GM13976 (cell line): ENCODE results near the gene DLGAP4.

Experiments
- DNase-seq: peaks from one replicate; pipeline ENCODE4 v3.0.0; 2012; ENCODE audit warnings: low spot score
- in situ Hi-C: fragments of 300-500 bp; cut with MboI; formaldehyde crosslinking; loops from one replicate; pipeline ENCODE4 v1.12.0; 2022; ENCODE audit warnings: low sequenced_read_pairs, mixed read lengths, inconsistent platforms; ENCODE audit not compliant: unreplicated experiment
- TF ChIP-seq, protein P1 (sequence below): IDR thresholded peaks from 2 replicates; pipeline ENCODE4 v1.5.1; 2012; ENCODE audit warnings: borderline replicate concordance, mild to moderate bottlenecking; ENCODE audit not compliant: insufficient read depth; ENCODE audit errors: extremely low read depth, missing control alignments, control extremely low read depth

The DLGAP4 gene

DNA sequence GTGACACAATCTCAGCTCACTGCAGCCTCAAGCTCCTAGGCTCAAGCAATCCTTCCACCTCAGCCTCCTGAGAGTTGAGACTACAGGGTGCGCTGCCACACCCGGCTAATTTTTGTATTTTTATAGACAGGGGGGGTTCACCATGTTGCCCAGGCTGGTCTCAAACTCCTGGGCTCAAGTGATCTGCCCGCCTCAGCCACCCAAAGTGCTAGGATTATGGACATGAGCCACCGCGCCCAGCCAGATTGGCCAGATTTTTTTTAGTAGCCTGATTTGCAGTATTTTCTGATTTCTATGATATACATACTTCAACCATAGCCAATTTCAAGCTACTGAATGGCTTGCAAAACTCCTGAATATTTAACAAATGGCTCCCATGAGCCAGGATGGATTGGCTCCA lies 21.4 kb upstream of the DLGAP4 start:
- DNase-seq = no peak
- TF ChIP-seq, protein P1, sequence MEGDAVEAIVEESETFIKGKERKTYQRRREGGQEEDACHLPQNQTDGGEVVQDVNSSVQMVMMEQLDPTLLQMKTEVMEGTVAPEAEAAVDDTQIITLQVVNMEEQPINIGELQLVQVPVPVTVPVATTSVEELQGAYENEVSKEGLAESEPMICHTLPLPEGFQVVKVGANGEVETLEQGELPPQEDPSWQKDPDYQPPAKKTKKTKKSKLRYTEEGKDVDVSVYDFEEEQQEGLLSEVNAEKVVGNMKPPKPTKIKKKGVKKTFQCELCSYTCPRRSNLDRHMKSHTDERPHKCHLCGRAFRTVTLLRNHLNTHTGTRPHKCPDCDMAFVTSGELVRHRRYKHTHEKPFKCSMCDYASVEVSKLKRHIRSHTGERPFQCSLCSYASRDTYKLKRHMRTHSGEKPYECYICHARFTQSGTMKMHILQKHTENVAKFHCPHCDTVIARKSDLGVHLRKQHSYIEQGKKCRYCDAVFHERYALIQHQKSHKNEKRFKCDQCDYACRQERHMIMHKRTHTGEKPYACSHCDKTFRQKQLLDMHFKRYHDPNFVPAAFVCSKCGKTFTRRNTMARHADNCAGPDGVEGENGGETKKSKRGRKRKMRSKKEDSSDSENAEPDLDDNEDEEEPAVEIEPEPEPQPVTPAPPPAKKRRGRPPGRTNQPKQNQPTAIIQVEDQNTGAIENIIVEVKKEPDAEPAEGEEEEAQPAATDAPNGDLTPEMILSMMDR = no peak
- in situ Hi-C loops = no loop called here

DNA sequence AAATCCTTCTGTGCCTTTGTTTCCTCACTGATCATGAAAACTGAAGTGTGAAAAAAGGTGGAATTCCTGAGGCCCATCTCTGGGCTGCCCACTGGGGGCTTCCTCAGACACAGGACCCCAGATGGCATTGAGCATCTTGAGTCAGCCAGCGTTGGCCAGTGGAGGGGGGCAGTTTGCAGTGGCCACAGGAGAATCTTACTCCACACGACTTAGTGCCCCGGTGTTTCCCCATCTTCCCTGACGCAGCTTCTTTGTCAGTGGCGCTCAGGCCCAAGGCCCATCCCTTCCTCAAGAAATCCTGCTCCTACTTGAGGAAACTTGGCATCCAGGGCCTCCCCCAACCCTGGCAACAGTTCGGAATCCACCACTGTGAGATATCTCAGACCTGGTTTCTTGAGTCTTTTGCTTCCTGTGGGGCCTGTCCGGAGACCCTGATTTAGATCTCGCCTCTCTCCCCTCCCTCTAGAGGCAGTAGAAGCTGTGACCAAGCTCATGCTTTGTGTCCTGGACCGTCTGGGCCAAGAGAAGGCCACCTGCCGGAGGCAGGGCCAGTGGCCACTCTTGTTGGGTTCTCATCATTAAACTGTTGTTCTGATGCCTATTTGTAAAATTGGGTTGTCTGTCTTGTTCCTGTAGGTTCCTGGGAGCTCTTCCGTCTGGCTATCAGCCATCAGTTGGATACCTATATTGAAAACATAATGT lies 20.2 kb upstream of the DLGAP4 start:
- in situ Hi-C loops = no loop called here
- TF ChIP-seq, protein P1 = no peak
- DNase-seq = peak; percentile 1

DNA sequence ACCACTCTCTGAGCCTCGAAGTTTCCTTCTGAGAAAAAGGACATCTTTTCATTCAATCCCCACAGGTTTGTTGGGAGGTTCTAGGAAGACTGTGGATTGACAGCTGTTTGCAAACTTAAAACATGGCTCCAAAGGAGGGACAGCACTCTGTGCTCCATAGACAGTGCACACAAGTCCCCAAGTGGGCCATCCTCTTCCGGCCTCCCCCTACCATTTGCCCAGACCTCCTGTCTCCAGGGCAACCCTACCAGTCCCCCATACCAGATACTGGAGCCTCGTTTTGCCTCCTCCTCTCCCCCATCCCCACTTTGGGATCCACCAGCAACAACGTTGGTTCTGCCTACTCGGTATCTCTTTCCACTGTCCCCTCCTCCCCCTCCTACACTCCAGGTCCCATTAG lies 8.5 kb upstream of the DLGAP4 start:
- DNase-seq = no peak
- TF ChIP-seq, protein P1 = no peak
- in situ Hi-C loops = no loop called here

DNA sequence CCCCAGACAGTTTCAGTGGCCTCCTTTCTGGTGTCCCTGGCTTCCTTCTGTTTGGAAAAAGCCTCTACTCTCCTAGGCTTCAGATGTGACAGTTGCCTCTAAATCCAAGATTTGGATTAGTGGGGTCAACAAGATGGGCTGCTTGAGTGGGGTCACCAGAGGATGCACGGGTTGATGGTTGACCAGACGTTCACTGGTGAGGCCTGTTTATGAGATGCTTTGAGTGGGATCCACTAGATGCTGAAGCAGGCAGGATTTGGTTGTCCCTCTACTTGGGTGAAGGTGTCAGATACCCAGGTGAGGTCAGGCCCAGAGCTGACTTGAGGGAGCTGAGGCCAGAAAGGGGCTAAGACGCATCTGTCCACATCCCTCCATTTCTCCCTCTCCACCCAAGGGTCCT lies 8.1 kb upstream of the DLGAP4 start:
- TF ChIP-seq, protein P1 = no peak
- in situ Hi-C loops = no loop called here
- DNase-seq = peak; percentile 1

DNA sequence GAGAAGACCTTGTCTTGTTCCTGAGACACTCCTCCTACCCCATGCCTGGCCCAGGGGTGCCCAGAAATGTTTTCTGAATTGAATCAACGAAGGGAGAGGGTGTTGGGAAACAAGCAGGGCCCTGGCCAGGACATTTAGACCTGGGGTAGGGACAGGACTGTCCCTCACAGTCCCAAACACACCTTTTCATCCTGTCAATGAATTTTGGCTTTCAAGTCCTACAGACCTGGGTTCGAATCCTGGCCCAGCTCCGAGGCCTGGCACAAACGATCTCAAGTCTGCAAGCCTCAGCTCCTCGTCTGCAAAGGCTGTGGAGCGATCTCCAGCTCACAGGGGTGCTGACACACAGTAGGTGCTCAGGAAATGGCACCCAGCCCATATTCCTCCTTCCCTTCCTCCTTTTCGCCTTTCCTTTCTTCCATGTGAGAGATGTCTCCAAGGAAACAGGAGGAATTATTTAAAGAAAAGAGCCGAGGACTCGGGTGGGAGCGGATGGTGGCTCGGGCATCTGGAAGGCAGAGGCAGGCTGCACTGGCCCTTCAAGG lies 7.3 kb upstream of the DLGAP4 start:
- TF ChIP-seq, protein P1 = no peak
- in situ Hi-C loops = no loop called here
- DNase-seq = peak; percentile 1

DNA sequence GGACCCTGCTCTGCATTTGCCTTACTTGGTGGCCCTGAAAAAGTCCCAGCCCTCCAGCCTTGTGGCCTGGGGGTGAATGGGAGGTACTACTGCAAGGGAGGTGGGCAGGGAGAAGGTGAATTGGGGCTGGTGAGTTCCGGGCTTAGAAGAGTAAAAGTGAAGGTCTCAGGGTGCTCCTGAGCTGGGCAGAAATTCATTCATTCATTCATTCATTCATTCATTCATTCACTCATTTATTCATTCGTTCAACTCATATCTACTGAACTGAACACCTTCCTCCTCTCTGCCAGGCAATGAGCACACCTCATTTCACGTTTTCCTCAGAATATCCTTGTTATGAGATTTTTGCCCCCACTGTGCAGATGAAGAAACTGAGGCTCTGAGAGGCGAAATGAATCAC lies 6.7 kb upstream of the DLGAP4 start:
- in situ Hi-C loops = no loop called here
- TF ChIP-seq, protein P1 = no peak
- no peak for DNase-seq
